Measurements from ENCODE around the gene NSMF.

DNA sequence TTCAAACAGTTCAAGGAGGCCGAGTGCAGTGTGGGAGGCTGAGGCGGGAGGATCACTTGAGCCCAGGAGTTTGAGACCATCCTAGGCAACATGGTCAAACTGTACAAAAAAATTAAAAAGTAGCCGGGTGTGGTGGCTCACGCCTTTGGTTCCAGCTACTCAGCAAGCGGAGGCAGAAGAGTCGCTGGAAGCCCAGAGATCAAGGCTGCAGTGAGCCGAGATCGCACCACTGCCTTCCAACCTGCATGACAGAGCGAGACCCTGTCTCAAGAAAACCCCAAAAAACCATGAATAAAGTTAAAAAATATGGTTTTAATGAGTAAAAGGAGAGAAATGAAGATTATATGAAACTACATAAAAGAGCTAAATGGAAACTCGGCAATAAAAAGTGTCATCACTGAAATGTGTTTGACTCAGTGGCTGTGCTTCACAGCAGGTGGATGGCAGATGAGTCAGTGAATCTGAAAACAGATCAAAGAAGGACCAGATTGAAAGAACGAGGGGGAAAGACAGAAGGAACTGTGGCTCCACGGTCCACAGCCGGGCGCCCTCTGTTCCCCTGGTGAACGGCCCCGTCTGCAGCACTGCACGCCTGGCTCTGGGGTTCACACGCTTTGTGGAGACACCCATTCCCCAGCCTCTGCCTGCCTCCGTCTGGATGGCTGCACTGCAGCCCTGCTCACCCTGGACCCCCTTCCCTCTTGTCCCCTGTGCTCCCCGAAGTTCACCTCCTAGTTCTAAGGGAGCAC, 61.3 kb downstream of the NSMF start:
- TF ChIP-seq, protein P1, sequence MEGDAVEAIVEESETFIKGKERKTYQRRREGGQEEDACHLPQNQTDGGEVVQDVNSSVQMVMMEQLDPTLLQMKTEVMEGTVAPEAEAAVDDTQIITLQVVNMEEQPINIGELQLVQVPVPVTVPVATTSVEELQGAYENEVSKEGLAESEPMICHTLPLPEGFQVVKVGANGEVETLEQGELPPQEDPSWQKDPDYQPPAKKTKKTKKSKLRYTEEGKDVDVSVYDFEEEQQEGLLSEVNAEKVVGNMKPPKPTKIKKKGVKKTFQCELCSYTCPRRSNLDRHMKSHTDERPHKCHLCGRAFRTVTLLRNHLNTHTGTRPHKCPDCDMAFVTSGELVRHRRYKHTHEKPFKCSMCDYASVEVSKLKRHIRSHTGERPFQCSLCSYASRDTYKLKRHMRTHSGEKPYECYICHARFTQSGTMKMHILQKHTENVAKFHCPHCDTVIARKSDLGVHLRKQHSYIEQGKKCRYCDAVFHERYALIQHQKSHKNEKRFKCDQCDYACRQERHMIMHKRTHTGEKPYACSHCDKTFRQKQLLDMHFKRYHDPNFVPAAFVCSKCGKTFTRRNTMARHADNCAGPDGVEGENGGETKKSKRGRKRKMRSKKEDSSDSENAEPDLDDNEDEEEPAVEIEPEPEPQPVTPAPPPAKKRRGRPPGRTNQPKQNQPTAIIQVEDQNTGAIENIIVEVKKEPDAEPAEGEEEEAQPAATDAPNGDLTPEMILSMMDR (conservative IDR thresholded peaks at IDR 0.05; ENCODE audit: low read length), result no peak
- no peak for TF ChIP-seq EZH2phosphoT487 (IDR thresholded peaks at IDR 0.05; ENCODE audit: borderline replicate concordance)
